Mucosa of stomach (tissue), 1 donor: ENCODE data around the gene ARL4D.

Experiments used
- H3K27me3 ChIP-seq: one replicate; pipeline ENCODE4 v1.7.0; 2013; ENCODE audit warnings: mild to moderate bottlenecking, low read length; ENCODE audit not compliant: control insufficient read depth, insufficient read depth
- H3K36me3 ChIP-seq: one replicate; pipeline ENCODE4 v1.7.0; 2013; ENCODE audit warnings: low read length; ENCODE audit not compliant: control insufficient read depth, insufficient read depth
- H3K4me1 ChIP-seq: one replicate; pipeline ENCODE4 v1.7.0; 2013; ENCODE audit warnings: mild to moderate bottlenecking, low read length; ENCODE audit not compliant: control insufficient read depth, insufficient read depth
- H3K4me3 ChIP-seq: one replicate; pipeline ENCODE4 v1.7.0; 2013; ENCODE audit warnings: low read length
- H3K9ac ChIP-seq: one replicate; pipeline ENCODE4 v1.7.0; 2013; ENCODE audit warnings: mild to moderate bottlenecking, low read length, moderate library complexity
- H3K9me3 ChIP-seq: one replicate; pipeline ENCODE4 v1.7.0; 2013; ENCODE audit warnings: mild to moderate bottlenecking, low read length, moderate library complexity; ENCODE audit not compliant: control insufficient read depth
- donor health status: Pancreatic carcinoma.

ARL4D gene

GRCh38 chr17:43423777-43424455 lies 25.1 kb downstream of the ARL4D start:
- Histone ChIP-seq H3K9me3 (no peaks in the 10 kb centered on the region), H3K4me1 (peaks cover 4% of the 10 kb centered on the region), H3K27me3 (peaks cover 4% of the 10 kb centered on the region), H3K9ac (no peak overlapping the region), H3K36me3 (no peaks in the 10 kb centered on the region), H3K4me3 (no peak overlapping the region)

- peaks cover 4% of the 10 kb centered on the region for H3K27me3 ChIP-seq
- no peak overlapping the region for H3K4me3 ChIP-seq
- no peak overlapping the region for H3K9ac ChIP-seq
- no peaks in the 10 kb centered on the region for H3K9me3 ChIP-seq
- no peaks in the 10 kb centered on the region for H3K36me3 ChIP-seq
- H3K4me1 ChIP-seq = no peaks in the 10 kb centered on the region
Observed at GRCh38 chr17:43427362-43428043, 28.7 kb downstream of the ARL4D start.

- Histone ChIP-seq H3K27me3 (peaks cover 4% of the 10 kb centered on the region), H3K9me3 (no peaks in the 10 kb centered on the region), H3K4me3 (no peak overlapping the region), H3K36me3 (no peaks in the 10 kb centered on the region), H3K9ac (no peak overlapping the region), H3K4me1 (no peaks in the 10 kb centered on the region)
Observed at GRCh38 chr17:43428524-43428923, 29.7 kb downstream of the ARL4D start.

GRCh38 chr17:43430936-43431713 lies 32.3 kb downstream of the ARL4D start:
- Histone ChIP-seq H3K36me3 (no peaks in the 10 kb centered on the region), H3K4me1 (no peaks in the 10 kb centered on the region), H3K9ac (no peak overlapping the region), H3K27me3 (no peaks in the 10 kb centered on the region), H3K9me3 (no peaks in the 10 kb centered on the region), H3K4me3 (no peak overlapping the region)

GRCh38 chr17:43431714-43432523 lies 33.1 kb downstream of the ARL4D start:
- Histone ChIP-seq H3K9ac (no peak overlapping the region), H3K36me3 (no peaks in the 10 kb centered on the region), H3K4me1 (no peaks in the 10 kb centered on the region), H3K9me3 (no peaks in the 10 kb centered on the region), H3K4me3 (no peak overlapping the region), H3K27me3 (no peaks in the 10 kb centered on the region)

- Histone ChIP-seq H3K9ac (no peak overlapping the region), H3K9me3 (no peaks in the 10 kb centered on the region), H3K4me1 (no peaks in the 10 kb centered on the region), H3K4me3 (no peak overlapping the region), H3K36me3 (no peaks in the 10 kb centered on the region), H3K27me3 (no peaks in the 10 kb centered on the region)
Observed at GRCh38 chr17:43434902-43435319, 36.1 kb downstream of the ARL4D start.

- H3K4me1 ChIP-seq = no peaks in the 10 kb centered on the region
- no peaks in the 10 kb centered on the region for H3K9me3 ChIP-seq
- no peaks in the 10 kb centered on the region for H3K36me3 ChIP-seq
- no peaks in the 10 kb centered on the region for H3K27me3 ChIP-seq
- H3K4me3 ChIP-seq = no peak overlapping the region
- H3K9ac ChIP-seq = no peak overlapping the region
Observed at GRCh38 chr17:43437756-43438155, 39.0 kb downstream of the ARL4D start.

- Histone ChIP-seq H3K4me3 (no peak overlapping the region), H3K4me1 (no peaks in the 10 kb centered on the region), H3K9me3 (no peaks in the 10 kb centered on the region), H3K9ac (no peak overlapping the region), H3K36me3 (no peaks in the 10 kb centered on the region), H3K27me3 (no peaks in the 10 kb centered on the region)
Observed at GRCh38 chr17:43438626-43439025, 39.8 kb downstream of the ARL4D start.

GRCh38 chr17:43439041-43439440 lies 40.2 kb downstream of the ARL4D start:
- H3K4me1 ChIP-seq = no peaks in the 10 kb centered on the region
- H3K9ac ChIP-seq = no peak overlapping the region
- H3K4me3 ChIP-seq = no peak overlapping the region
- no peaks in the 10 kb centered on the region for H3K36me3 ChIP-seq
- no peaks in the 10 kb centered on the region for H3K27me3 ChIP-seq
- no peaks in the 10 kb centered on the region for H3K9me3 ChIP-seq

- Histone ChIP-seq H3K9me3 (no peaks in the 10 kb centered on the region), H3K4me1 (no peaks in the 10 kb centered on the region), H3K4me3 (no peak overlapping the region), H3K36me3 (no peaks in the 10 kb centered on the region), H3K27me3 (no peaks in the 10 kb centered on the region), H3K9ac (no peak overlapping the region)
Observed at GRCh38 chr17:43442711-43443110, 43.9 kb downstream of the ARL4D start.

GRCh38 chr17:43443381-43443780 lies 44.6 kb downstream of the ARL4D start:
- Histone ChIP-seq H3K27me3 (no peaks in the 10 kb centered on the region), H3K9ac (no peak overlapping the region), H3K4me3 (no peak overlapping the region), H3K9me3 (no peaks in the 10 kb centered on the region), H3K36me3 (no peaks in the 10 kb centered on the region), H3K4me1 (no peaks in the 10 kb centered on the region)
